PC-3 (cell line): ENCODE data around the gene KCNH8. TPM values are rescaled to one million over a fixed set of nuclear protein-coding genes. Genes with fewer than 3 reads are reported as not detected.

ENCODE experiments used
- ATAC-seq: fragments of 200-7000 bp; cut with Tn5 transposase; 2 replicates; pipeline ENCODE4 v1.9.1; 2020; ENCODE audit warnings: mild to moderate bottlenecking, moderate library complexity
- BruUV-seq: library from RNA; stranded (reverse); fragments of 400-500 nt; replicated peaks from 2 replicates; lab custom pipeline; 2021; lab: Mats Ljungman, UMichigan
- CTCF ChIA-PET: fragments of 300-600 bp; sonication (Branson Sonifier 250); formaldehyde crosslinking; loops from one replicate; lab custom pipeline; 2022; ENCODE audit warnings: antibody characterized with exemption; lab: Charles Lee
- POLR2A ChIA-PET: fragments of 300-600 bp; sonication (Branson Sonifier 250); formaldehyde crosslinking; loops from one replicate; lab custom pipeline; 2022; ENCODE audit warnings: antibody characterized with exemption; ENCODE audit not compliant: unreplicated experiment; lab: Charles Lee
- DNase-seq: peaks from one replicate; pipeline ENCODE4 v3.0.0-alpha.2; 2015
- H2AFZ ChIP-seq: fragments of 300-600 bp; sonication (generic); 2 replicates; pipeline ENCODE4 v1.6.0; 2016; ENCODE audit warnings: antibody characterized with exemption, low read length
- H3F3A ChIP-seq: fragments of 300-600 bp; sonication (generic); one replicate; pipeline ENCODE4 v1.6.0; 2017; ENCODE audit warnings: antibody characterized with exemption, low read length, control low read depth, mild to moderate bottlenecking; ENCODE audit not compliant: unreplicated experiment
- H3K27ac ChIP-seq: fragments of 300-600 bp; sonication (generic); 2 replicates; pipeline ENCODE4 v1.5.1; 2016; ENCODE audit warnings: mild to moderate bottlenecking, low read length
- H3K27me3 ChIP-seq: fragments of 300-600 bp; sonication (generic); 2 replicates; pipeline ENCODE4 v1.6.1; 2016; ENCODE audit warnings: low read length, mixed read lengths
- H3K36me3 ChIP-seq: fragments of 300-600 bp; sonication (generic); 2 replicates; pipeline ENCODE4 v1.6.1; 2016; ENCODE audit warnings: low read depth, mixed run types, low read length, mixed read lengths
- H3K4me1 ChIP-seq: fragments of 300-600 bp; sonication (generic); 2 replicates; pipeline ENCODE4 v1.5.1; 2016; ENCODE audit warnings: low read length; ENCODE audit not compliant: insufficient read depth
- H3K4me2 ChIP-seq: fragments of 300-600 bp; sonication (generic); 2 replicates; pipeline ENCODE4 v1.6.0; 2016; ENCODE audit warnings: low read length
- H3K4me3 ChIP-seq: fragments of 300-600 bp; sonication (generic); 2 replicates; pipeline ENCODE4 v1.5.1; 2016; ENCODE audit warnings: mild to moderate bottlenecking, low read length, mixed read lengths
- H3K79me2 ChIP-seq: fragments of 300-600 bp; sonication (generic); 2 replicates; pipeline ENCODE4 v1.6.1; 2017; ENCODE audit warnings: low read length, mixed read lengths
- H3K9ac ChIP-seq: fragments of 300-600 bp; sonication (generic); 2 replicates; pipeline ENCODE4 v1.6.0; 2016; ENCODE audit warnings: mild to moderate bottlenecking, low read length
- H3K9me2 ChIP-seq: fragments of 300-600 bp; sonication (generic); replicated peaks from 2 replicates; pipeline ENCODE4 v1.6.1; 2016; ENCODE audit warnings: mixed run types, low read length, mixed read lengths
- H3K9me3 ChIP-seq: fragments of 300-600 bp; sonication (generic); 2 replicates; pipeline ENCODE4 v1.6.1; 2016; ENCODE audit warnings: low read length, mixed read lengths
- H4K20me1 ChIP-seq: fragments of 300-600 bp; sonication (generic); 2 replicates; pipeline ENCODE4 v1.6.1; 2016; ENCODE audit warnings: low read length, mixed read lengths
- CTCF ChIP-seq: fragments of 300-600 bp; sonication (generic); conservative IDR thresholded peaks from 2 replicates; pipeline ENCODE4 v1.5.1; 2017; ENCODE audit warnings: antibody characterized with exemption, low read depth, mild to moderate bottlenecking, low read length
- EZH2 ChIP-seq: fragments of 300-600 bp; sonication (generic); IDR thresholded peaks from one replicate; pipeline ENCODE4 v1.6.1; 2017; ENCODE audit warnings: antibody characterized with exemption, mild to moderate bottlenecking, low read length; ENCODE audit not compliant: unreplicated experiment
- EZH2phosphoT487 ChIP-seq: fragments of 300-600 bp; sonication (generic); IDR thresholded peaks from 2 replicates; pipeline ENCODE4 v1.6.1; 2018; ENCODE audit warnings: mild to moderate bottlenecking, antibody characterized with exemption, low read length, borderline replicate concordance
- intact Hi-C: fragments of 100-400 bp; cut with micrococcal nuclease; formaldehyde crosslinking; loops from 2 replicates; pipeline ENCODE4 v1.9.0; 2023
- total RNA-seq: library from RNA; depleted of rRNA; stranded (reverse); fragments of >200 nt; gene quantifications from 2 replicates; pipeline ENCODE4 v1.2.3, GENCODE V29; 2014

The KCNH8 gene
- total RNA-seq, 1 experiment from 2014 or later = not detected

- Histone ChIP-seq H3K27ac (no peak overlapping the region), H3K9ac (no peak overlapping the region), H3K36me3 (no peaks in the 10 kb centered on the region), H3K4me2 (no peak overlapping the region), H3F3A (no peaks in the 10 kb centered on the region), H3K27me3 (peaks cover 15% of the 10 kb centered on the region; the same call in 1 of the 2 replicates), H3K4me3 (no peak overlapping the region), H3K9me2 (no peaks in the 10 kb centered on the region), H2AFZ (no peak overlapping the region), H3K4me1 (no peaks in the 10 kb centered on the region), H3K79me2 (no peaks in the 10 kb centered on the region), H4K20me1 (no peaks in the 10 kb centered on the region), H3K9me3 (no peaks in the 10 kb centered on the region)
- POLR2A ChIA-PET = no interaction called here
- ATAC-seq = no peak
- no peak for DNase-seq
- CTCF ChIA-PET = no interaction called here
- no peak for TF ChIP-seq EZH2phosphoT487
- no peak for TF ChIP-seq EZH2
- no peak for TF ChIP-seq CTCF
- no TSS peak for BruUV-seq
- intact Hi-C loops = no loop called here
Measured at GRCh38 chr3:19338769-19339168, 190.5 kb downstream of the KCNH8 start.

- Histone ChIP-seq H3K9ac (no peak overlapping the region), H3K4me1 (no peaks in the 10 kb centered on the region), H3K9me3 (no peaks in the 10 kb centered on the region), H4K20me1 (no peaks in the 10 kb centered on the region), H3K27ac (no peak overlapping the region), H3F3A (no peaks in the 10 kb centered on the region), H2AFZ (no peak overlapping the region), H3K27me3 (peaks cover 18% of the 10 kb centered on the region; the same call in 1 of the 2 replicates), H3K9me2 (no peaks in the 10 kb centered on the region), H3K36me3 (no peaks in the 10 kb centered on the region), H3K4me2 (no peak overlapping the region), H3K79me2 (no peaks in the 10 kb centered on the region), H3K4me3 (no peak overlapping the region)
- no peak for TF ChIP-seq CTCF
- no peak for TF ChIP-seq EZH2phosphoT487
- TF ChIP-seq EZH2 = no peak
- intact Hi-C loops = no loop called here
- ATAC-seq (no peak), DNase-seq (no peak)
- BruUV-seq = no TSS peak
- CTCF ChIA-PET = no interaction called here
- POLR2A ChIA-PET = no interaction called here
Measured at GRCh38 chr3:19342389-19342788, 194.1 kb downstream of the KCNH8 start.

- Histone ChIP-seq H2AFZ (no peak overlapping the region), H3K4me1 (no peaks in the 10 kb centered on the region), H3K36me3 (no peaks in the 10 kb centered on the region), H3K4me3 (no peak overlapping the region), H3K79me2 (no peaks in the 10 kb centered on the region), H4K20me1 (no peaks in the 10 kb centered on the region), H3K27me3 (peaks cover 3% of the 10 kb centered on the region; the same call in 1 of the 2 replicates), H3K4me2 (no peak overlapping the region), H3K9me2 (no peaks in the 10 kb centered on the region), H3F3A (no peaks in the 10 kb centered on the region), H3K27ac (no peak overlapping the region), H3K9me3 (no peaks in the 10 kb centered on the region), H3K9ac (no peak overlapping the region)
- DNase-seq (no peak), ATAC-seq (no peak)
- intact Hi-C loops = no loop called here
- no peak for TF ChIP-seq CTCF
- no peak for TF ChIP-seq EZH2phosphoT487
- TF ChIP-seq EZH2 = no peak
- POLR2A ChIA-PET = no interaction called here
- BruUV-seq = no TSS peak
- CTCF ChIA-PET = no interaction called here
Measured at GRCh38 chr3:19346759-19347158, 198.4 kb downstream of the KCNH8 start.
